Large intestine (tissue), 3 donors: ENCODE data around the gene SORCS2. TPM values are rescaled to one million over a fixed set of nuclear protein-coding genes. Genes with fewer than 3 reads are reported as not detected.

ENCODE experiments used
- DNase-seq, 2 donors: peaks; one replicate each; pipeline versions ENCODE4 v3.0.0 to v3.0.0-alpha.2; 2013
- H3K27ac ChIP-seq: one replicate; pipeline ENCODE4 v1.5.1; 2013; ENCODE audit warnings: low read length
- H3K27me3 ChIP-seq: 2 replicates; pipeline ENCODE4 v1.6.1; 2013; ENCODE audit warnings: low read length; ENCODE audit not compliant: control insufficient read depth, insufficient read depth
- H3K36me3 ChIP-seq: 2 replicates; pipeline ENCODE4 v1.6.1; 2013; ENCODE audit warnings: low read length; ENCODE audit not compliant: control insufficient read depth, insufficient read depth
- H3K4me1 ChIP-seq: one replicate; pipeline ENCODE4 v1.6.1; 2013; ENCODE audit warnings: low read length; ENCODE audit not compliant: control insufficient read depth, insufficient read depth
- H3K4me3 ChIP-seq: one replicate; pipeline ENCODE4 v1.5.1; 2013; ENCODE audit warnings: low read length
- H3K9me3 ChIP-seq: one replicate; pipeline ENCODE4 v1.6.1; 2013; ENCODE audit warnings: mild to moderate bottlenecking, low read depth, low read length, moderate library complexity; ENCODE audit not compliant: control insufficient read depth
- WGBS: methylation state at CpG from one replicate; pipeline ENCODE4 v1.1.5; 2013; ENCODE audit warnings: low lambda C conversion rate; ENCODE audit not compliant: insufficient coverage; 5-methylcytosine and 5-hydroxymethylcytosine counted together
- polyA plus RNA-seq: library from polyadenylated mRNA; unstranded; fragments of 120-200 nt; gene quantifications from one replicate; pipeline ENCODE4 v1.2.1, GENCODE V29; 2013

SORCS2 gene
- polyA plus RNA-seq, 1 donor = 3.6 TPM

DNA sequence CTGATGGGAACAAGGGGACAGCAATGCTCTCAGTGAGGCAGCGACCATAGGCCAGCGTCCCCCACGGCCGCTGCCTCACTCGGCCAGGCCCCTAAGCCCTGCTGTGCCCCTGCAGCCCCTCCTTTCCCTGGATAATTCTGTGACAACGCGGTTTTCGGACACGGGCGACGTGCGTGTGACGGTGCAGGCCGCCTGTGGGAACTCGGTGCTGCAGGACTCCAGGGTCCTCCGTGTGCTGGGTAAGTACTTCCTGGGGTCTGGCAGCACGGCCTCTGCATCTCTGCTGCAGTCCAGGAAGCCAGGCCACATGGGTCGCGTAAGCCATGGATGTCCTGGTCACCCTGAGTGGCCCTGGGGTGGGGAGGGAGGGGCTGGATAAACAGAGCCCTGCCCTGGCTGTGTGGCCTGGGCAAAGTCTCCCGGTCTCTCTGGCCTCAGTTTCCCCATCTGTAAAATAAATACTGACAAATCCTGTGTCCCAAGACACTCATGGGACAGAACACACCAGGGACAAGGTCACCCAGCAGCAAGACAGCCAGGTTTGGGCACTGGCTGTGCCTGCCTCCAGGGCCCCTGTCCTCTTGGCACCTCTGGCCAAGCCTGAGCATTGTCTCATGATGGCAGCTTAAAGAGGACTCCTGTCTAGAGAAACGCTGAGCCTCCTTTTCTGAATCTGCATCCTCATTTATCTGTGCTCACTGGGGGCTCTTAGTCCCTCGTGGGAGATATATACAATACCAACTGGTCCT, 534.5 kb downstream of the SORCS2 start:
- Histone ChIP-seq H3K27ac (no peak overlapping the region), H3K27me3 (peaks cover 5% of the 10 kb centered on the region), H3K4me1 (no peaks in the 10 kb centered on the region), H3K9me3 (peaks cover 5% of the 10 kb centered on the region), H3K4me3 (no peak overlapping the region), H3K36me3 (no peaks in the 10 kb centered on the region)
- no peak for DNase-seq
- no CpG with 5 or more reads among the region's 22 CpGs for WGBS

DNA sequence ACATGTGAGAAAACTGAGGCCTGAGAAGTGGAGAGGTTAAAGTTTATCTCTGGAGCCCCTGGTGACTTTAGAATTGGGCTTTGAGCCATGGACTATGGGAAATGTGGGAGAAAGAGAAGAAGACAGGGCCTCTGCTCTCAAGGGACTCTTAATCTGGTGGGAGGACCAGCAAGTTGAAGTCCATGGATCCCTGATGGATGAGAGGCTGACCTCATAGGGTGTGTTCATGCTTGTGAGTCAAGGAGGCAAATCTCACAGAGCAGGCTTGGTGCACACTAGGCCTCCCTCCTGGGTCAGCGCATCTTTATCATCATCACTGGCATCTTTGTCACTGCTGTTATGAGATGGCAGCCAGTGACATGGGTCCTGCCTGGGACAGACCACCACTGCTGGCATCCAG, 535.4 kb downstream of the SORCS2 start:
- Histone ChIP-seq H3K4me3 (no peak overlapping the region), H3K27me3 (peaks cover 1% of the 10 kb centered on the region), H3K36me3 (no peaks in the 10 kb centered on the region), H3K27ac (no peak overlapping the region), H3K9me3 (peaks cover 5% of the 10 kb centered on the region), H3K4me1 (no peaks in the 10 kb centered on the region)
- DNase-seq = no peak
- WGBS = no CpG with 5 or more reads among the region's 1 CpG

DNA sequence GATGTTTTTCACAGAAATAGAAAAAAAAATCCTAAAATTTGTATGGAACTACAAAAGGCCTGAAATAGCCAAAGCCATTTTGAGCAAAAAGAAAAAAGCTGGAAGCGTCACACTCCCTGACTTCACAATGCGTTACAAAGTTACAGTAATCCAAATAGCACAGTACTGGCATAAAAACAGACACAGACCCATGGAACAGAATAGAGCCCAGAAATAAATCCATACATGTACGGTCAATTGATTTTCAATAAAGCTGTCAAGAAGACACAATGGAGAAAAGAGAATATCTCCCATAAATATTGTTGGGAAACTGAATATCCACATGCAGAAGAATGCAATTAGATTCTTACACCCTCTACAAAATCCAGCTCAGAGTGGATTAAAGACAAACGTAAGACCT, 539.1 kb downstream of the SORCS2 start:
- no peaks in the 10 kb centered on the region for H3K9me3 ChIP-seq
- DNase-seq = no peak
- H3K36me3 ChIP-seq = no peaks in the 10 kb centered on the region
- peaks cover 2% of the 10 kb centered on the region for H3K27me3 ChIP-seq
- H3K4me3 ChIP-seq = no peak overlapping the region
- H3K4me1 ChIP-seq = no peaks in the 10 kb centered on the region
- no peak overlapping the region for H3K27ac ChIP-seq
- 95% methylated on average over 4 of the region's 4 CpGs for WGBS

DNA sequence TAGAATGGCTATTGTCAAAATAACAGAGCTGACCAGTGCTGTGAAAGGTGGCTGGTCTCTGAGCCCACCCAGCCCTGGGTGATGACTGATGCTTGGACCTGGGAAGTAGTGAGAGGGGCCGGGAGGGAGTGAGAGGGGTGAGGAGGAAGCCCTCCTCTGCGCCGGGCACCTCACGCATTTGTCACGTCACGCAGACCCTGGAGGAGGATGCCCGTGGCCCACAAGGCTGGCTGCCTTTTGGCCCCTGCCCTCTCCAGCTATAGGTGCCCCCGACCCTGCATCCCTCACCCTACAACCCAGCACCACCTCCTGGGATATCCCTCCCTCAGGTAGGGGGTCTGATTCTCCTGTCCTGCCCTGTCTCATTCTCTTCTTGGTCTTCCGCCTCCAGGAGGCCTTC, 539.9 kb downstream of the SORCS2 start:
- Histone ChIP-seq H3K4me3 (no peak overlapping the region), H3K9me3 (no peaks in the 10 kb centered on the region), H3K27ac (no peak overlapping the region), H3K4me1 (no peaks in the 10 kb centered on the region), H3K36me3 (no peaks in the 10 kb centered on the region), H3K27me3 (peaks cover 2% of the 10 kb centered on the region)
- no peak for DNase-seq
- WGBS = no CpG with 5 or more reads among the region's 9 CpGs

DNA sequence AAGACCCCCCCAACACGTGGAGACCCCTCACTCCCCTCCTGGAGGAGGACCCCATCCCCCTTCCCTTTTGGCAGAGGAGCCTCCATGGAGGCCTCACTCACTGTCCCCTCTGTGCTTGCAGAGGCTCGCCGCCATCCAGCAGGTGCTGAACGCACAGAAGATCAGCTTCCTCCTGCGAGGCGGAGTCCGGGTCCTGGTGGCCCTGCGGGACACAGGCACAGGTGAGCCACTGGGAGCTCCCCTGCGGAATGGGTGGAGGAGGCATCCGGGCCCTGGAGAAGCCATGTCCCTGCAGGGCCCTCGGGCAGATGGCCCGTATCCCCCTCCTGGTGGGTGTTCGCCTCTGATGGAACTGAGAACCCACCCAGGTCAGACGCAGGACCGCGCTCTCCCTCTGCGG, 540.9 kb downstream of the SORCS2 start:
- Histone ChIP-seq H3K36me3 (no peaks in the 10 kb centered on the region), H3K27ac (no peak overlapping the region), H3K4me1 (no peaks in the 10 kb centered on the region), H3K9me3 (peaks cover 6% of the 10 kb centered on the region), H3K4me3 (no peak overlapping the region), H3K27me3 (peaks cover 2% of the 10 kb centered on the region)
- no CpG with 5 or more reads among the region's 17 CpGs for WGBS
- DNase-seq = no peak

DNA sequence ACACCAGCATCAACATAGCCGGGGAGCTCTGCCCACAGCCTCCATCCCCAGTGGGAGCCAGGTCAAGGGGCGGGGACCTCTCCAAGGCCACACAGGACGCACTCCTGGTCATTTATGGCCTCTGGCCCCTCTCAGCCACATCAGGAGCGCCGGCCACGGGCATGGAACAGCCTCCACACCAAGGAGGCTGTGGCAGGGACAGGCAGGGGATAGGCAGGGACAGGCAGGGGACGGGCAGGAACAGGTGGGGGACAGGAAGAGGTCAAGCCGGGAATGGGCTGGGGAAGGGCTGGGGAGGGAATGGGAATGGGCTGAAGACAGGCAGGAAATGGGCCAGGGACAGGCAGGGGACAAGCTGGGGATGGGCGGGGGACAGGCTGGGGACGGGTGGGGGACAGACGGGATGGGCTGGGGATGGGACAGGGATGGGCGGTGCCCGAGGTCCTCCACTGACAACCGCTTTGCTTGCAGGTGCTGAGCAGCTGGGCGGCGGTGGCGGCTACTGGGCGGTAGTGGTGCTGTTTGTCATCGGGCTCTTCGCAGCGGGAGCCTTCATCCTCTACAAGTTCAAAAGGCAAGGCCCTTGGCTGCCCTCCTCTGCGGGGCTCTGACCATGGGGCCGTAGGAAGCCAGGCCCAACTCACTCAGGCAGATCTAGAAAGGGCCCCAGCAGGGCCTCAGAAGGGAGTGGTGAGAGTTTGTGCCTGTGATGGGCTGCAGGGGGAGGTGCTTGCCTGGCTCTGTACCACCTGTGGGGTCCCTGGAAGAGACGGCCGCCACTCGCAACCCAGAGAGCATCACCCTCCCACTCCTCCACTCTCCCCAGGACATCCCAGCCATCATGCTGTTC, 541.7 kb downstream of the SORCS2 start:
- H3K27me3 ChIP-seq = peaks cover 2% of the 10 kb centered on the region
- H3K4me1 ChIP-seq = no peaks in the 10 kb centered on the region
- DNase-seq = no peak
- no peaks in the 10 kb centered on the region for H3K36me3 ChIP-seq
- WGBS = no CpG with 5 or more reads among the region's 26 CpGs
- H3K4me3 ChIP-seq = no peak overlapping the region
- peaks cover 6% of the 10 kb centered on the region for H3K9me3 ChIP-seq
- H3K27ac ChIP-seq = no peak overlapping the region

DNA sequence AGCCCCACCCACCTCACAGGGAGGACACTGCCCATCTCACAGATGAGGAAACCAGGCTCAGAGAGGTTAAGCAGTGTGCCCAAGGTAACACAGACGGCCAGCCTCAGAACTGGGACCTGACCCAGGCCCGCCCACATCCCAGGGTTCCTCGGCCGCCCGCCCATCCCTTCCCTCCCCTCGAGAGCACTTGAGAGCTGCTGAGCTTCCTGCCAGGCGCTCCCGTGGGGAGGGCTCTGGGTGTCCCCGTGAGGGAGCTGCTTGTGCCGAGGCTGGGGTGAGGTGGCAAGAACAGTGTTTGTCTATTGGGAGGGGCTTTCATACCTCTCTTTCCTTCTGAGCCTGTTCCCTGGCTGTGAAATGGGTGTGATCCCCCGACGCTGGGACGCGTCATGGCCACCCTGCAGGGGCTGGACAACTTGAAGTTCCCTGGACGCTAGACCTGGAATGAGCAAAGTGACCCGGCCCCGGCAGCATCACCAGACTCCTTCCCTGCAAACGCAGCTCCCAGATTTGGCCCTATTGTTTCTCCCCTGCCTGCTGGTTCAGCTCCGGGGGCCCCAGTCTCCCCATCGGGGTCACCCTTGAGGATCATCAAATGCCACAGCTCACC, 542.4 kb downstream of the SORCS2 start:
- peaks cover 2% of the 10 kb centered on the region for H3K27me3 ChIP-seq
- no peaks in the 10 kb centered on the region for H3K4me1 ChIP-seq
- H3K9me3 ChIP-seq = peaks cover 6% of the 10 kb centered on the region
- WGBS = no CpG with 5 or more reads among the region's 20 CpGs
- no peak overlapping the region for H3K4me3 ChIP-seq
- H3K27ac ChIP-seq = no peak overlapping the region
- no peak for DNase-seq
- H3K36me3 ChIP-seq = no peaks in the 10 kb centered on the region

DNA sequence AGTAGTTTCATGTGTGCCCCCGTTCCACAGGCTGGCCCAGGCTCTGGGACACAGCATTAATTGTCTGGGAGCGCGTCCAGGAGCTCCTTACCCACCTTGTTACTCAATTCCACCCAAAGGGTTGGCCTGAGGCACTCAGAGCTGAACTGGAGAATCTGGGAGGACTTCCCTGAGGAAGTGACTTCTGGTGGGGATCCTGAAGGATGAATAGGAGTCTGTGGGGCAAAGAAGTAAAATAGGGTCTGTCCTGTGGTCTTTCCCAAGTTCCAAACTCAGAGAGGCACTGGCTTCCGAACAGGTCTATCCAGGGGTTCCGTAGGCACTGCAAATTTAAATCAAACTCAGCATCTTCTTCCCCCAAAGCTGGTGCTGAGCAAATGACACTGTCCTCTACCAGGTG, 543.1 kb downstream of the SORCS2 start:
- H3K27ac ChIP-seq = no peak overlapping the region
- no peak for DNase-seq
- no peaks in the 10 kb centered on the region for H3K36me3 ChIP-seq
- H3K4me3 ChIP-seq = no peak overlapping the region
- no peaks in the 10 kb centered on the region for H3K4me1 ChIP-seq
- peaks cover 6% of the 10 kb centered on the region for H3K9me3 ChIP-seq
- WGBS = no CpG with 5 or more reads among the region's 5 CpGs
- H3K27me3 ChIP-seq = peaks cover 2% of the 10 kb centered on the region

DNA sequence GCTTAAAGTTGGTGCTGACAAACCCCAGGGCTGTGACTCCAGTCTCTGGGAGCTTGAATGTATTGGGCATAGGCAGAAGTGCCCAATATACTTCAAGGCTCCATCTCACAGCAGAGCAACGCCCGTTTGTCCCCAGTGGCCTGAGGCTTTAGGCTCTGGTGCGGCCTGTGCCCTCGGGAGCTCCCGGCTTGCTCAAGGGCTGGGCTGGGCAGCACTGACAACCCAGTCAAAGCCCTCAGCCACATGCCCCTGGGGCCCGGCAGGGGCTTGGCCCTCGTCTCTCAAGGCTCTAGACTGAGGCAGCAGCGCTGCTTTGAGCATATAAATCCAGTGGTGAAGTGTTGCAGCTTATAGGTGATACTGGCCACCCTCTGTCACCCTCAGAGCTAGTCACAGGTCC, 543.6 kb downstream of the SORCS2 start:
- no CpG with 5 or more reads among the region's 8 CpGs for WGBS
- Histone ChIP-seq H3K36me3 (no peaks in the 10 kb centered on the region), H3K9me3 (peaks cover 6% of the 10 kb centered on the region), H3K27ac (no peak overlapping the region), H3K4me3 (no peak overlapping the region), H3K4me1 (no peaks in the 10 kb centered on the region), H3K27me3 (peaks cover 2% of the 10 kb centered on the region)
- no peak for DNase-seq

DNA sequence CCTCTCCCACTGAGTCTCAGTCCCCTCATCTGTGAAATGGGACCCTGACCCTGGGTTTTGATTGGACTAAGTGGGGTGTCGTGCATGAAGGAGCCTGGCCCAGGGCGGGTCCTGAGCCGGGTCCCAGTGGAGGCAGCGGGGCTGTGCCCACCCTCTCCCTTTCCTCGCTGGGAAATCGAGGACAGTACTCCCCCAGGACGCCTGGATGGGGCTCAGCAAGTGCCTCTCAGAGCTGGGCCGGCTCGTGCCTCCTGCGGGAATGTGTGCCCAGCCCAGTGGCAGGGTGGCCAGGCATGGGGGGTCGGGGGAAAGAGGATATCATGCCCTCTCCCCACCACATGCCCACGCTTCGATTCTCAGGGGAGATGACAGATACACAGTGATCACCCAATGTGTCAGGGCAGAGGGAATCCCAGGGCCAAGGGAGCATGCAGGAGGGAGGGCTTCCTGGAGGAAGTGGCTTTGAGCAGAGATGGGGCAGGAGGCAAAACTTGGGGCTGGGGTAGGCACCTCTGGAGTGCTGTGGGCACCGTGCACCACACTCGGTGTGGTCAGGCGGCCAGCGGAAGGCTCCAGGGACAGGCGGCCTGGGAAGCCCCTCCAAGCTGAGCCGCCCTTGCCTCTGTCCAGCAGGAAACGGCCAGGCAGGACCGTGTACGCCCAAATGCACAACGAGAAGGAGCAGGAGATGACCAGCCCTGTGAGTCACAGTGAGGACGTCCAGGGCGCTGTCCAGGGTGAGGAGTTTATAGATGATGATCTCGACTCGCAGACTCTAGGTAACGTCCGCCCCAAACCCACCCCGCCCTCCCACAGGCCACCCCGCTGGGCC, 544.3 kb downstream of the SORCS2 start:
- Histone ChIP-seq H3K9me3 (peaks cover 6% of the 10 kb centered on the region), H3K36me3 (no peaks in the 10 kb centered on the region), H3K27me3 (peaks cover 2% of the 10 kb centered on the region), H3K4me1 (no peaks in the 10 kb centered on the region), H3K27ac (no peak overlapping the region), H3K4me3 (no peak overlapping the region)
- no CpG with 5 or more reads among the region's 31 CpGs for WGBS
- no peak for DNase-seq
